ENCODE results near the gene SPEF2.

DNA sequence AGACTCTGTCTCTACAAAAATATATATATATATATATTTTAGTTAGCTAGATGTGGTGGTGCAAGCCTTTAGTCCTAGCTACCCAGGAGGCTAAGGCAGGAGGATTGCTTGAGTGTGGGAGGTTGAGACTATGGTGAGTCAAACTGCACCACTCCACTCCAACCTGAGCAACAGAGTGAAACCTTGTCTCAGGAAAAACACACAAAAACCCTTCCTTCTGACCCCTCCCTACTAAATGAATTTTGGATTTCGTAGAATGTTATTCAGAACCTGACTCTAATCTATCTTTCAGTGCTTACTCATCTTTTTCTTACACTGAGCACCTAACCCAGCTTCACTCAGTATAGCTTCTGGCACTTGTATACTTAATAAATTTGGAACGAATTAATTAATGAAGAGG lies 203.8 kb downstream of the SPEF2 start:
- TF ChIP-seq, protein P1, sequence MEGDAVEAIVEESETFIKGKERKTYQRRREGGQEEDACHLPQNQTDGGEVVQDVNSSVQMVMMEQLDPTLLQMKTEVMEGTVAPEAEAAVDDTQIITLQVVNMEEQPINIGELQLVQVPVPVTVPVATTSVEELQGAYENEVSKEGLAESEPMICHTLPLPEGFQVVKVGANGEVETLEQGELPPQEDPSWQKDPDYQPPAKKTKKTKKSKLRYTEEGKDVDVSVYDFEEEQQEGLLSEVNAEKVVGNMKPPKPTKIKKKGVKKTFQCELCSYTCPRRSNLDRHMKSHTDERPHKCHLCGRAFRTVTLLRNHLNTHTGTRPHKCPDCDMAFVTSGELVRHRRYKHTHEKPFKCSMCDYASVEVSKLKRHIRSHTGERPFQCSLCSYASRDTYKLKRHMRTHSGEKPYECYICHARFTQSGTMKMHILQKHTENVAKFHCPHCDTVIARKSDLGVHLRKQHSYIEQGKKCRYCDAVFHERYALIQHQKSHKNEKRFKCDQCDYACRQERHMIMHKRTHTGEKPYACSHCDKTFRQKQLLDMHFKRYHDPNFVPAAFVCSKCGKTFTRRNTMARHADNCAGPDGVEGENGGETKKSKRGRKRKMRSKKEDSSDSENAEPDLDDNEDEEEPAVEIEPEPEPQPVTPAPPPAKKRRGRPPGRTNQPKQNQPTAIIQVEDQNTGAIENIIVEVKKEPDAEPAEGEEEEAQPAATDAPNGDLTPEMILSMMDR (IDR thresholded peaks at IDR 0.05) = no peak
- TF ChIP-seq POLR2A (IDR thresholded peaks at IDR 0.05) = no peak
